ENCODE results near the gene MMP15. TPM values are rescaled to one million over a fixed set of nuclear protein-coding genes. Genes with fewer than 3 reads are reported as not detected.
"Not testable (repeated sequence)": the region's sequence is repeated elsewhere in the genome, so short reads cannot be mapped to it uniquely, and the experiment has no call there.

Gene MMP15
- total RNA-seq, 1 donor from 2014 or later: 1.7 TPM

DNA sequence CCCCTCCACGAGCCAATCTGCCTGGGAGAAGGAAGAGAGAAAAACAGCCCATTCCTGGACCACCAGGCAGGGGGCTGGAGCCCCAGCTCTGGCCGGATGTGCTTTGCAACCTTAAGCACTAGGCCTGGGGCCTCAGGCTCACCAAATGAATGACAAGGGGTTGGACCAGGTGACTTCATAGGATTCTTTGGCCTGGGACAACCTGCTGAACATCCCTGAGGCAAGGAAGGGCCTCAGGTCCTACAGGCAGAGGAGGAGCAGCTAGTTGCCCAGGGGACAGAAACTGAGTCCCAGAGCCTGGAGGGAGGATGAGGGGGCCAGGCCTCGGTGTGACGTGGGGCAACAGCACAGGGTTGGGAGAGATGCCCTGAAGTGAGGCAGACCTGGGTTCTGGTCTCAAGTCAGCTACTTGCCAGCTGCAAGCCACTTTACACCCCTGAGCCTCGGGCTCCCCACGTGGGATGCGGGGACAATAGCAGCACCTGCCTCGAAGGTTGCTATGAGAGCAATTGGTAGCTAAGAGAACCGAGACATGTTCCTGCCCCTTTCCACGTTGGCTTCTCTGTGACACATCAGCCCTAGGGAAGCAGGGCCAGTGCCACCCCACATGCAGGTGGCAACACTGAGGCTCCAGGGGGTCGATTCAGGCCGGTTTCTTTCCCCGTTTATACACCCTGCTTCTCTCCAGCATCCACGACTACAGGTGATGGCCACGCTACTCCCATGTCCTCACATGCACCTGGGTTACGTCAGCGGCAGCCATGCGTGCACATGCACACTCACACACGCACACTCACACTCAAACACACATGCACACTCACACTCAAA, 61.0 kb downstream of the MMP15 start:
- DNase-seq (ENCODE audit: low spot score): no peak

DNA sequence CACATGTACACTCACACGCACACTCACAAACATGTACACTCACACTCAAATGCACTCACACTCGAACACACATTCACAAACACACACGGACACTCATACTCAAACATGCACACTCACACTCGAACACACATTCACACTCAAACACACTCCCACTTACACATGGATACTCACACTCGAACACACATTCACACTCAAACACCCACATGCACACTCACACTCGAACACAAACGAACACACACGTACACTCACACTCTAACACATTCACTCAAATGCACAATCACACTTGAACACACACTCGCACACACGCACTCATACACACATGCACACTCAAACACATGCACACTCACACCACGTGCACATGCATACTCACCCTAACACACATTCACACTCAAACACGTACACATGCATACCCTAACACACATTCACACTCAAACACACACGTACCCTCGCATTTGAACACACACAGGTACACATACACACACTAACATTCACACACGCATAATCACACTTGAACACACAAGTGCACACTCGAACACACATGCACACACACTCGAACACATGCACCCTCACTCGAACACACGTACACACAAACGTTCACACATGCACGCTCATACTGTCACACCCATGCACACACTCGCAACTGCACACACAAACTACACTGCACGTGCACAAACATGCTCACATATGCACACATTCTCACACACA, 61.8 kb downstream of the MMP15 start:
- DNase-seq (ENCODE audit: low spot score): no peak

DNA sequence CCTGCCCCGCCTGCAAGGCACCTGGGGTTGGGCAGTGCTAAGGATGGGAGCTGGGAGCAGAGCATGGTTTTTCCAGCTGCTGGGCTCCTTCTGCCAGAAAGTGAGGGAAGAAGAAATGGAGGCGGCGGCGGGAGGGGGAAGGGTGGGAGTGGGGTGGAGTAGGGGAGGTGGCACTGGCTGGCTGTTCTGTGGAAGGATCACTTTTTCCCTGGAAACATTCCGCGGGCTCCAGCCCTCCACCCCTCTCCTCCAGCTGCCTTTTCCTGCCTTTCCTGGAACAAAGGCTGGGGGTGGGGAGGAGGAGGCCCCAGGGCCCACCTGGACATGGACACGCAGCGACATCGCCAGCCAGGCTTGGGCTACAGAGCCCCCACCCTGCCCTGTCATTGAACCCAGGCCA, 62.5 kb downstream of the MMP15 start:
- DNase-seq (ENCODE audit: low spot score): peak; percentile 21

DNA sequence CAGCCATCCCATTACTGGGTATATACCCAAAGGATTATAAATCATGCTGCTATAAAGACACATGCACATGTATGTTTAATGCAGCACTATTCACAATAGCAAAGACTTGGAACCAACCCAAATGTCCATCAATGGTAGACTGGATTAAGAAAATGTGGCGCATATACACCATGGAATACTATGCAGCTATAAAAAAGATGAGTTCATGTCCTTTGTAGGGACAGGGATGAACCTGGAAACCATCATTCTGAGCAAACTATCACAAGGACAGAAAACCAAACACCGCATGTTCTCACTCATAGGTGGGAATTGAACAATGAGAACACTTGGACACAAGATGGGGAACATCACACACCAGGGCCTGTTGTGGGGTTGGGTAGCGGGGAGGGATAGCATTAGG, 64.8 kb downstream of the MMP15 start:
- not testable (repeated sequence) for DNase-seq (ENCODE audit: low spot score)

DNA sequence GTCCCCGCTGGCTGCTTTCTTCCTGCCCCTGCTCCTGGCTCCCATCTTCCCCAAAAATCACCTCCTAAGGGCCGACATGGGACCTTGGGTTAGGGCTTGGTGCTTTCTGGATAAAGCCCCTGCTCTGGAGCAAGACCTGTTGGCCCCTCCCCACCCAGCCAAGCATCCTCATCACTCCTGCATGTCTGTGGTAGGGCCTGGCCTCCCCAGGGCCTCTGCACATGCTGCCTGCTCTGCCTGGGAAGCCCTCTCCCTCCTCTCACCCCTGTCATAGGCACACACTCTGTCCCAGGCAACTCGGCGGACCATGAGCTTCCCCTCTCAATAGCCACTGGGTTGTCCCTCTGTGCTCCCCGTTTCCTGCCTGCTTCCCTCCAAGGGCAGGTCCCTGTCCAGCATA, 68.5 kb downstream of the MMP15 start:
- DNase-seq (ENCODE audit: low spot score): no peak

DNA sequence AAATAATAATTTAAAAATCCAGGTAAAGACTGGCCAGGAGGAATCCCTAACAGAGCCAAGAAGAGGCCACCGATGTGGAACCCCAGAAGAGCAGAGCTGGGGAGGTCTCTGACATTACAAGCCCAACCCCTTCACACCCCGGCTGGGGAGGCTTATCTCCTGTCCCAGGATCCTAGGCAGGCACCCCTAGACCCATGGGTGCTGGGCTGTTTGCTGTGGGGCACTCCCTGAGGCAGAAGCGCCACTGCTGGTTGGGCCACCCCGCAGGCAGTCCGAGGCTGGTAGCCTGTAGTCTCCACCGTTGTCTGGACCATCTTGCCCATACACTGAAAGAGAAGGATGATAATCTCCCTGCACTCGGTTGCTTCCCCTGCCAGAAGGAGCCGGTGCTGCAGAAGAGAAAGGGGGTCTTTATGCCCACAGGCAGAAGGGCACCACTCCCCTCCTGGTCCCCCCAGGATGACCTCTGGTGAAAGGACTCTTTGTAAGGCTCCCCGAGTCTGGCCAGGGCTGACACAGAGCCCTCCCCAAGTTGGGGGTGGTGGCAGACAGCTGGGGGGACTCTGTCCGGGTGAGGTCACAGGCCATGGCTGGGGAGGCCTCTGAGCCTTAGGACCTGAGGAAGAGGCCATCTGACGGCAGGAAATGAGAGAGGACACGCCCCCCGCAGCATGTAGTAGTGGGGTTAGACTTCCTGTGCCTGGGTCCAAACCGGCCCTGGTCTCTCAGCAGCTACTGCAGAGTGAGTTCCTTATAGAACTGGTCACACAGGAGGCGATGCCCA, 69.4 kb downstream of the MMP15 start:
- DNase-seq (ENCODE audit: low spot score): no peak

DNA sequence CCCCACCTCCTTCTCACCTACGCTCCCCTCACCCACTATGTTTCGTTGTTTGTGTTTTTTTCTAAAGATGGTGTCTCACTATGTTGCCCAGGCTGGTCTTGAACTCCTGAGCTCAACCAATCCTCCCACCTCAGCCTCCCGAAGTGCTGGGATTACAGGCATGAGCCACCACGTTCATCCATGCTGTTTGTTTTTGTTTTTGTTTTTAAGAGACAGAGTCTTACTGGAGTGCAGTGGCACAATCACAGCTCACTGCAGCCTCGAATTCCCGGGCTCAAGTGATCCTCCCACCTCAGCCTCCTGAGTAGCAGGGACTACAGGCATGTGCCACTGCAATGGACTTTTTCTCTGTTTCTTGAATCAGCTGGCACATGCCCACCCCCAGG, 70.0 kb downstream of the MMP15 start:
- DNase-seq (ENCODE audit: low spot score): not testable (repeated sequence)

DNA sequence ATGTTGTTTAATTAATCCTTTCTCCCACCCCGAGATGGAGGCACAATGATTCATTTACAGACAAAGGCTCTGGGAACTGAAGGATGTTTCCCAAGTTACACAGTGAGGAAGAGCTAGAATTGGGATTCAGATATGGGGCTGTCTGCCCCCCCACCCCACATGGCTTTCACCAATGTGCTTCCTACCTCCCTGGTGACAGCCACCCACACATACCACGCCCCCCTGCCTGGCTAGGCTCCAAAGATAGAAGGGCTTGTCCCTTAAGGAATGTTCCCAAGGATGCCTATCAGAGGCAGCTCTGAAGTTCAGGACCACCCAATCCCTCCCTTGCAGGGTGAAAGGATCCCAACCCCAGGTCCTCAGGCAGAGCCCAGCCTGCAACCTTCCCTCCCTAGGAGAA, 70.7 kb downstream of the MMP15 start:
- DNase-seq (ENCODE audit: low spot score): no peak

Other genes with a start within 250 kb of the MMP15 start
- gene KIFC3, start 223.3 kb upstream of the MMP15 start, total RNA-seq (ENCODE audit: insufficient read depth, low replicate concordance): 40.7 TPM
- gene CNGB1, start 54.6 kb upstream of the MMP15 start, total RNA-seq (ENCODE audit: insufficient read depth, low replicate concordance): 0.72 TPM
- 12.0 TPM for gene ZNF319, start 25.1 kb upstream of the MMP15 start, total RNA-seq (ENCODE audit: insufficient read depth, low replicate concordance)
- gene USB1, start 24.3 kb upstream of the MMP15 start, total RNA-seq (ENCODE audit: insufficient read depth, low replicate concordance): 41.4 TPM
- 40.9 TPM for gene CFAP20, start 103.6 kb downstream of the MMP15 start, total RNA-seq (ENCODE audit: insufficient read depth, low replicate concordance)
- 16.9 TPM for gene CSNK2A2, start 172.4 kb downstream of the MMP15 start, total RNA-seq (ENCODE audit: insufficient read depth, low replicate concordance)